ENCODE results near the gene CADM4. TPM values are rescaled to one million over a fixed set of nuclear protein-coding genes. Genes with fewer than 3 reads are reported as not detected.

Gene CADM4
- total and polyA plus RNA-seq, 2 of the 8 experiments (the other 6 are each of a cell fraction or from before 2014, with no cell fraction given): 13.5 to 25.0 TPM

GRCh38 chr19:43660971-43661360, 21.3 kb upstream of the CADM4 start (continued):
- TF ChIP-seq, protein P1, sequence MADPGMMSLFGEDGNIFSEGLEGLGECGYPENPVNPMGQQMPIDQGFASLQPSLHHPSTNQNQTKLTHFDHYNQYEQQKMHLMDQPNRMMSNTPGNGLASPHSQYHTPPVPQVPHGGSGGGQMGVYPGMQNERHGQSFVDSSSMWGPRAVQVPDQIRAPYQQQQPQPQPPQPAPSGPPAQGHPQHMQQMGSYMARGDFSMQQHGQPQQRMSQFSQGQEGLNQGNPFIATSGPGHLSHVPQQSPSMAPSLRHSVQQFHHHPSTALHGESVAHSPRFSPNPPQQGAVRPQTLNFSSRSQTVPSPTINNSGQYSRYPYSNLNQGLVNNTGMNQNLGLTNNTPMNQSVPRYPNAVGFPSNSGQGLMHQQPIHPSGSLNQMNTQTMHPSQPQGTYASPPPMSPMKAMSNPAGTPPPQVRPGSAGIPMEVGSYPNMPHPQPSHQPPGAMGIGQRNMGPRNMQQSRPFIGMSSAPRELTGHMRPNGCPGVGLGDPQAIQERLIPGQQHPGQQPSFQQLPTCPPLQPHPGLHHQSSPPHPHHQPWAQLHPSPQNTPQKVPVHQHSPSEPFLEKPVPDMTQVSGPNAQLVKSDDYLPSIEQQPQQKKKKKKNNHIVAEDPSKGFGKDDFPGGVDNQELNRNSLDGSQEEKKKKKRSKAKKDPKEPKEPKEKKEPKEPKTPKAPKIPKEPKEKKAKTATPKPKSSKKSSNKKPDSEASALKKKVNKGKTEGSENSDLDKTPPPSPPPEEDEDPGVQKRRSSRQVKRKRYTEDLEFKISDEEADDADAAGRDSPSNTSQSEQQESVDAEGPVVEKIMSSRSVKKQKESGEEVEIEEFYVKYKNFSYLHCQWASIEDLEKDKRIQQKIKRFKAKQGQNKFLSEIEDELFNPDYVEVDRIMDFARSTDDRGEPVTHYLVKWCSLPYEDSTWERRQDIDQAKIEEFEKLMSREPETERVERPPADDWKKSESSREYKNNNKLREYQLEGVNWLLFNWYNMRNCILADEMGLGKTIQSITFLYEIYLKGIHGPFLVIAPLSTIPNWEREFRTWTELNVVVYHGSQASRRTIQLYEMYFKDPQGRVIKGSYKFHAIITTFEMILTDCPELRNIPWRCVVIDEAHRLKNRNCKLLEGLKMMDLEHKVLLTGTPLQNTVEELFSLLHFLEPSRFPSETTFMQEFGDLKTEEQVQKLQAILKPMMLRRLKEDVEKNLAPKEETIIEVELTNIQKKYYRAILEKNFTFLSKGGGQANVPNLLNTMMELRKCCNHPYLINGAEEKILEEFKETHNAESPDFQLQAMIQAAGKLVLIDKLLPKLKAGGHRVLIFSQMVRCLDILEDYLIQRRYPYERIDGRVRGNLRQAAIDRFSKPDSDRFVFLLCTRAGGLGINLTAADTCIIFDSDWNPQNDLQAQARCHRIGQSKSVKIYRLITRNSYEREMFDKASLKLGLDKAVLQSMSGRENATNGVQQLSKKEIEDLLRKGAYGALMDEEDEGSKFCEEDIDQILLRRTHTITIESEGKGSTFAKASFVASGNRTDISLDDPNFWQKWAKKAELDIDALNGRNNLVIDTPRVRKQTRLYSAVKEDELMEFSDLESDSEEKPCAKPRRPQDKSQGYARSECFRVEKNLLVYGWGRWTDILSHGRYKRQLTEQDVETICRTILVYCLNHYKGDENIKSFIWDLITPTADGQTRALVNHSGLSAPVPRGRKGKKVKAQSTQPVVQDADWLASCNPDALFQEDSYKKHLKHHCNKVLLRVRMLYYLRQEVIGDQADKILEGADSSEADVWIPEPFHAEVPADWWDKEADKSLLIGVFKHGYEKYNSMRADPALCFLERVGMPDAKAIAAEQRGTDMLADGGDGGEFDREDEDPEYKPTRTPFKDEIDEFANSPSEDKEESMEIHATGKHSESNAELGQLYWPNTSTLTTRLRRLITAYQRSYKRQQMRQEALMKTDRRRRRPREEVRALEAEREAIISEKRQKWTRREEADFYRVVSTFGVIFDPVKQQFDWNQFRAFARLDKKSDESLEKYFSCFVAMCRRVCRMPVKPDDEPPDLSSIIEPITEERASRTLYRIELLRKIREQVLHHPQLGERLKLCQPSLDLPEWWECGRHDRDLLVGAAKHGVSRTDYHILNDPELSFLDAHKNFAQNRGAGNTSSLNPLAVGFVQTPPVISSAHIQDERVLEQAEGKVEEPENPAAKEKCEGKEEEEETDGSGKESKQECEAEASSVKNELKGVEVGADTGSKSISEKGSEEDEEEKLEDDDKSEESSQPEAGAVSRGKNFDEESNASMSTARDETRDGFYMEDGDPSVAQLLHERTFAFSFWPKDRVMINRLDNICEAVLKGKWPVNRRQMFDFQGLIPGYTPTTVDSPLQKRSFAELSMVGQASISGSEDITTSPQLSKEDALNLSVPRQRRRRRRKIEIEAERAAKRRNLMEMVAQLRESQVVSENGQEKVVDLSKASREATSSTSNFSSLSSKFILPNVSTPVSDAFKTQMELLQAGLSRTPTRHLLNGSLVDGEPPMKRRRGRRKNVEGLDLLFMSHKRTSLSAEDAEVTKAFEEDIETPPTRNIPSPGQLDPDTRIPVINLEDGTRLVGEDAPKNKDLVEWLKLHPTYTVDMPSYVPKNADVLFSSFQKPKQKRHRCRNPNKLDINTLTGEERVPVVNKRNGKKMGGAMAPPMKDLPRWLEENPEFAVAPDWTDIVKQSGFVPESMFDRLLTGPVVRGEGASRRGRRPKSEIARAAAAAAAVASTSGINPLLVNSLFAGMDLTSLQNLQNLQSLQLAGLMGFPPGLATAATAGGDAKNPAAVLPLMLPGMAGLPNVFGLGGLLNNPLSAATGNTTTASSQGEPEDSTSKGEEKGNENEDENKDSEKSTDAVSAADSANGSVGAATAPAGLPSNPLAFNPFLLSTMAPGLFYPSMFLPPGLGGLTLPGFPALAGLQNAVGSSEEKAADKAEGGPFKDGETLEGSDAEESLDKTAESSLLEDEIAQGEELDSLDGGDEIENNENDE (IDR thresholded peaks at IDR 0.05; ENCODE audit: insufficient replicate concordance, low read length): no peak
- TF ChIP-seq, protein P2, sequence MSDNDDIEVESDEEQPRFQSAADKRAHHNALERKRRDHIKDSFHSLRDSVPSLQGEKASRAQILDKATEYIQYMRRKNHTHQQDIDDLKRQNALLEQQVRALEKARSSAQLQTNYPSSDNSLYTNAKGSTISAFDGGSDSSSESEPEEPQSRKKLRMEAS (IDR thresholded peaks at IDR 0.05): no peak
- TF ChIP-seq SUZ12 (IDR thresholded peaks at IDR 0.05; ENCODE audit: low read length): no peak
- TF ChIP-seq MAFK (IDR thresholded peaks at IDR 0.05; ENCODE audit: low read depth, low read length): no peak
- TF ChIP-seq CREB1 (IDR thresholded peaks at IDR 0.05): no peak
